Endodermal cell (in vitro differentiated cells): ENCODE data around the gene ACP6. TPM values are rescaled to one million over a fixed set of nuclear protein-coding genes. Genes with fewer than 3 reads are reported as not detected.

Source experiments
- DNase-seq: peaks from one replicate; pipeline ENCODE4 v3.0.0-alpha.2; 2017
- H3K27ac ChIP-seq: 2 replicates; pipeline ENCODE4 v1.5.1; 2013; ENCODE audit warnings: mild to moderate bottlenecking, low read depth, low read length, moderate library complexity
- H3K27me3 ChIP-seq: 2 replicates; pipeline ENCODE4 v1.6.1; 2013; ENCODE audit warnings: mild to moderate bottlenecking, low read length, moderate library complexity; ENCODE audit not compliant: insufficient read depth, control insufficient read depth, poor library complexity, severe bottlenecking
- H3K36me3 ChIP-seq: 2 replicates; pipeline ENCODE4 v1.7.0; 2013; ENCODE audit warnings: mild to moderate bottlenecking, low read length, moderate library complexity; ENCODE audit not compliant: control insufficient read depth, insufficient read depth
- H3K4me1 ChIP-seq: one replicate; pipeline ENCODE4 v1.7.0; 2013; ENCODE audit warnings: low read length; ENCODE audit not compliant: control insufficient read depth, insufficient read depth
- H3K4me3 ChIP-seq: 2 replicates; pipeline ENCODE4 v1.5.1; 2013; ENCODE audit warnings: mild to moderate bottlenecking, low read length, moderate library complexity
- H3K9ac ChIP-seq: 2 replicates; pipeline ENCODE4 v1.6.1; 2013; ENCODE audit warnings: mild to moderate bottlenecking, low read length, moderate library complexity; ENCODE audit not compliant: poor library complexity, severe bottlenecking; ENCODE audit errors: extremely low read depth
- H3K9me3 ChIP-seq: 2 replicates; pipeline ENCODE4 v1.6.1; 2013; ENCODE audit warnings: mild to moderate bottlenecking, low read length, moderate library complexity; ENCODE audit not compliant: control insufficient read depth
- H3K27ac Mint-ChIP-seq: 2 replicates; pipeline ENCODE4 v1.8.0; 2020; ENCODE audit warnings: mixed read lengths
- H3K27me3 Mint-ChIP-seq: 2 replicates; pipeline ENCODE4 v1.8.0; 2021; ENCODE audit warnings: mild to moderate bottlenecking, mixed read lengths; ENCODE audit not compliant: insufficient read depth
- H3K36me3 Mint-ChIP-seq: 2 replicates; pipeline ENCODE4 v1.8.0; 2020; ENCODE audit warnings: low read depth, mixed read lengths
- H3K4me1 Mint-ChIP-seq: 2 replicates; pipeline ENCODE4 v1.8.0; 2020; ENCODE audit warnings: mixed read lengths
- H3K4me3 Mint-ChIP-seq: 2 replicates; pipeline ENCODE4 v1.8.0; 2020; ENCODE audit warnings: mild to moderate bottlenecking, moderate library complexity, mixed read lengths
- H3K9me3 Mint-ChIP-seq: 2 replicates; pipeline ENCODE4 v1.8.0; 2020; ENCODE audit warnings: mild to moderate bottlenecking, mixed read lengths
- WGBS, 2 experiments: methylation state at CpG; one replicate each; pipeline versions ENCODE4 v1.1.5 to v1.1.7; 2013; ENCODE audit warnings: missing lambda C conversion rate in 2 of 2, mixed read lengths in 1 of 2; ENCODE audit not compliant: insufficient coverage in 1 of 2, insufficient read length in 1 of 2; 5-methylcytosine and 5-hydroxymethylcytosine counted together
- total RNA-seq, 2 donors: library from RNA; stranded (reverse); fragmentation: NEBNext Ultra II Directional in 1 of 2; extraction: Animal tissue kit (Norgen Biotek cat#: 25700) in 1 of 2; gene quantifications; 2 replicates in 1 of 2; 3 replicates in 1 of 2; pipeline ENCODE4 v1.2.1, GENCODE V29; 2021
- TF ChIP-seq, protein P1 (sequence below): fragments of 200-600 bp; sonication (generic); conservative IDR thresholded peaks from 2 replicates; pipeline ENCODE4 v1.5.0; 2021; ENCODE audit warnings: antibody characterized with exemption, mild to moderate bottlenecking

The ACP6 gene
- total RNA-seq, 2 donors from 2014 or later, result 15.2 to 17.9 TPM

GRCh38 chr1:147636314-147636713, 34.0 kb downstream of the ACP6 start:
- H3K4me3 ChIP-seq, result no peak overlapping the region
- H3K27ac ChIP-seq, result no peak overlapping the region
- H3K9me3 Mint-ChIP-seq, result no peaks in the 10 kb centered on the region
- H3K36me3 Mint-ChIP-seq, result no peaks in the 10 kb centered on the region
- peaks cover 9% of the 10 kb centered on the region for H3K27me3 ChIP-seq
- H3K27ac Mint-ChIP-seq, result no peak overlapping the region
- TF ChIP-seq, protein P1, sequence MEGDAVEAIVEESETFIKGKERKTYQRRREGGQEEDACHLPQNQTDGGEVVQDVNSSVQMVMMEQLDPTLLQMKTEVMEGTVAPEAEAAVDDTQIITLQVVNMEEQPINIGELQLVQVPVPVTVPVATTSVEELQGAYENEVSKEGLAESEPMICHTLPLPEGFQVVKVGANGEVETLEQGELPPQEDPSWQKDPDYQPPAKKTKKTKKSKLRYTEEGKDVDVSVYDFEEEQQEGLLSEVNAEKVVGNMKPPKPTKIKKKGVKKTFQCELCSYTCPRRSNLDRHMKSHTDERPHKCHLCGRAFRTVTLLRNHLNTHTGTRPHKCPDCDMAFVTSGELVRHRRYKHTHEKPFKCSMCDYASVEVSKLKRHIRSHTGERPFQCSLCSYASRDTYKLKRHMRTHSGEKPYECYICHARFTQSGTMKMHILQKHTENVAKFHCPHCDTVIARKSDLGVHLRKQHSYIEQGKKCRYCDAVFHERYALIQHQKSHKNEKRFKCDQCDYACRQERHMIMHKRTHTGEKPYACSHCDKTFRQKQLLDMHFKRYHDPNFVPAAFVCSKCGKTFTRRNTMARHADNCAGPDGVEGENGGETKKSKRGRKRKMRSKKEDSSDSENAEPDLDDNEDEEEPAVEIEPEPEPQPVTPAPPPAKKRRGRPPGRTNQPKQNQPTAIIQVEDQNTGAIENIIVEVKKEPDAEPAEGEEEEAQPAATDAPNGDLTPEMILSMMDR, result no peak
- H3K36me3 ChIP-seq, result no peaks in the 10 kb centered on the region
- DNase-seq, result no peak
- H3K9ac ChIP-seq, result no peak overlapping the region
- 92 to 96% methylated on average over 4 of the region's 4 CpGs for WGBS, 2 experiments
- no peaks in the 10 kb centered on the region for H3K27me3 Mint-ChIP-seq
- H3K4me1 Mint-ChIP-seq, result peaks cover 11% of the 10 kb centered on the region
- H3K9me3 ChIP-seq, result no peaks in the 10 kb centered on the region
- peaks cover 3% of the 10 kb centered on the region for H3K4me1 ChIP-seq
- H3K4me3 Mint-ChIP-seq, result no peak overlapping the region

DNA sequence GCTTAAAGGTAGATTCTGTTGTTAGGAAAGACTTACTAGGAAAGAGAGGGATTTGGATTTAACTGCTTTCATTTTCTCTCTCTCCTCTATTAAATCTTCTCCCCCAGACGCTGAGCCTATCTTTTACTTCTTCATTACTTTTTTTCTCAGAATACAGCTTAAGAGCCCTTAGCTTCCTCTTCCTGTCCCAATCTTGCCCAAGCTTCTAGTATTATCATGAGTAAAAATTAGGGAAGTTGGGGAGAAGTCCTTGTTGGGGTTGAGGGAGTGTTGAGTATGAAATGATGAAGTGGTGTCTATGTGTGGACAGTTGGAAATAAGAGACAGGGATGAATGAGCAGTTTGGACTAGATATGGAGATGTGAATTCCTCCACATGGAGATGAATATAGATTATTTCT, 35.0 kb downstream of the ACP6 start:
- no peaks in the 10 kb centered on the region for H3K36me3 Mint-ChIP-seq
- no peak overlapping the region for H3K27ac ChIP-seq
- H3K9ac ChIP-seq, result no peak overlapping the region
- no peaks in the 10 kb centered on the region for H3K9me3 ChIP-seq
- no peaks in the 10 kb centered on the region for H3K27me3 Mint-ChIP-seq
- H3K36me3 ChIP-seq, result no peaks in the 10 kb centered on the region
- no peak overlapping the region for H3K4me3 ChIP-seq
- no peaks in the 10 kb centered on the region for H3K9me3 Mint-ChIP-seq
- peaks cover 3% of the 10 kb centered on the region for H3K4me1 ChIP-seq
- H3K27me3 ChIP-seq, result peaks cover 9% of the 10 kb centered on the region
- H3K4me3 Mint-ChIP-seq, result no peak overlapping the region
- DNase-seq, result no peak
- H3K27ac Mint-ChIP-seq, result no peak overlapping the region
- H3K4me1 Mint-ChIP-seq, result peaks cover 15% of the 10 kb centered on the region
- WGBS, 2 experiments, result 94% methylated on average over 1 of the region's 1 CpG; no CpG with 5 or more reads in 1 of the 2 experiments
- TF ChIP-seq, protein P1, result no peak

DNA sequence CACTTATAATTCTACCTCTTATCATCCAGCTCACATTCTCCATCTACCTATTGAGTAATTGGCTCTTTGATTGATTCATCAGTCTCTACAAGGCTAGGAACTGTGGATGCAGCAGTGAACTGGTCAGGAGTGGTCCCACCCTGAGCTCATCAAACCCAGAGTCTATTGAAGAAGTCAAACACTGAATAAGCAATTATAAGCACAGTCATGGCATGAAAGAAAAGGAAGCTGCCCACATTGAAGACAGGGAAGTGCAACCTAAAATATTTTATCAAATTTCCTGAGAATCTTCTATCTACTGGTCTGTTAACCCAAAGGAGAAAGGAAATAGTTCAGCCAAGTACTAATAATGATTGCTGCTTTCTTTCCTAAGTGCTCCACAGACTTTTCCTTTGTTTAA, 35.7 kb downstream of the ACP6 start:
- peaks cover 3% of the 10 kb centered on the region for H3K4me1 ChIP-seq
- peaks cover 9% of the 10 kb centered on the region for H3K27me3 ChIP-seq
- Mint-ChIP-seq H3K4me1 (peaks cover 18% of the 10 kb centered on the region), H3K27me3 (no peaks in the 10 kb centered on the region), H3K36me3 (no peaks in the 10 kb centered on the region), H3K9me3 (no peaks in the 10 kb centered on the region), H3K27ac (no peak overlapping the region), H3K4me3 (no peak overlapping the region)
- H3K27ac ChIP-seq, result no peak overlapping the region
- no peaks in the 10 kb centered on the region for H3K36me3 ChIP-seq
- H3K9me3 ChIP-seq, result no peaks in the 10 kb centered on the region
- no peak overlapping the region for H3K4me3 ChIP-seq
- H3K9ac ChIP-seq, result no peak overlapping the region
- no peak for DNase-seq
- TF ChIP-seq, protein P1, result no peak
